Inferior parietal cortex (tissue), 1 donor: ENCODE data around the gene RPS19BP1.

Experiments
- DNase-seq: peaks from one replicate; pipeline ENCODE4 v3.0.0-alpha.2; 2016; ENCODE audit errors: extremely low spot score

The RPS19BP1 gene

GRCh38 chr22:39559456-39560105 lies 27.0 kb upstream of the RPS19BP1 start:
- no peak for DNase-seq

GRCh38 chr22:39558950-39559349 lies 26.4 kb upstream of the RPS19BP1 start:
- DNase-seq, result no peak

GRCh38 chr22:39558254-39558727 lies 25.7 kb upstream of the RPS19BP1 start:
- DNase-seq, result no peak

GRCh38 chr22:39556970-39557841 lies 24.7 kb upstream of the RPS19BP1 start:
- no peak for DNase-seq

DNA sequence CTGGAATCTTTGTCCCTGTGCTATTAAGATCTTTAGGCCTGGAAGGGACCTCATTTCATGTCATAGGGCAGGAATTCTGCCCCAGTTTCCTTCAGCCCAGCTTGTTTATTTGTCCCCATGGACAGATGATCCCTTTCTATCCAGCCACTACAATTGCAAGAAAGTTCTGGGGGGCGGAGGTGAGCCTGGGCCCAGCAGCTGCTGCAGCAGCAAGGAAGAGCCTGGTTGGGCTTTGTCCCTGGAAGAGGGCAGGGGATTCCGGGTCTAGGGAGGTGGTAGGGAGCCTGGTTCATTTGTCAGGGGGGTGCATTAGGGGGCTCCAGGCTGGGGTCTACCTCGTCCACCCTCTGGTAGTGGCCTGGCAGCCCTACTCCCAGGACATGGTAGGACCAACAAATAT lies 21.6 kb upstream of the RPS19BP1 start:
- no peak for DNase-seq

- no peak for DNase-seq
Measured at GRCh38 chr22:39553429-39553828, 20.9 kb upstream of the RPS19BP1 start.

DNA sequence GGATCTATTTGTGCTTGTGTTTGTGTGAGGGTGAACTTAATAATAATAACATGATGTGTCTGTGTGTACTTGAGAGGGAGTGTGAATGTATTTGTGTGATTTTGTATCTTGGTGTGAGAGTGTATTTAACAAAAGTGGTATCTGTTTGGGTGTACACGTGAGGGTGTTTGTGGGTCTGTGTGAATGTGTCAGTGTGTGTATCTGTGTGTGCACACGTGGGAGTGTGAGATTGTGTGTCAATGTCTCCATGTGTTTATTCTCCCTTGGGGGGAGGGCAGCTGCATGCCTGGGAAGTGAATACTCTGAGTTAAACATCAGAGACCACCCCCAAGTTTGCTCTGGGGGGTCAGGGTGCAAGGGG lies 15.0 kb upstream of the RPS19BP1 start:
- no peak for DNase-seq

- DNase-seq, result peak; percentile 55
Measured at GRCh38 chr22:39546889-39547586, 14.5 kb upstream of the RPS19BP1 start.

DNA sequence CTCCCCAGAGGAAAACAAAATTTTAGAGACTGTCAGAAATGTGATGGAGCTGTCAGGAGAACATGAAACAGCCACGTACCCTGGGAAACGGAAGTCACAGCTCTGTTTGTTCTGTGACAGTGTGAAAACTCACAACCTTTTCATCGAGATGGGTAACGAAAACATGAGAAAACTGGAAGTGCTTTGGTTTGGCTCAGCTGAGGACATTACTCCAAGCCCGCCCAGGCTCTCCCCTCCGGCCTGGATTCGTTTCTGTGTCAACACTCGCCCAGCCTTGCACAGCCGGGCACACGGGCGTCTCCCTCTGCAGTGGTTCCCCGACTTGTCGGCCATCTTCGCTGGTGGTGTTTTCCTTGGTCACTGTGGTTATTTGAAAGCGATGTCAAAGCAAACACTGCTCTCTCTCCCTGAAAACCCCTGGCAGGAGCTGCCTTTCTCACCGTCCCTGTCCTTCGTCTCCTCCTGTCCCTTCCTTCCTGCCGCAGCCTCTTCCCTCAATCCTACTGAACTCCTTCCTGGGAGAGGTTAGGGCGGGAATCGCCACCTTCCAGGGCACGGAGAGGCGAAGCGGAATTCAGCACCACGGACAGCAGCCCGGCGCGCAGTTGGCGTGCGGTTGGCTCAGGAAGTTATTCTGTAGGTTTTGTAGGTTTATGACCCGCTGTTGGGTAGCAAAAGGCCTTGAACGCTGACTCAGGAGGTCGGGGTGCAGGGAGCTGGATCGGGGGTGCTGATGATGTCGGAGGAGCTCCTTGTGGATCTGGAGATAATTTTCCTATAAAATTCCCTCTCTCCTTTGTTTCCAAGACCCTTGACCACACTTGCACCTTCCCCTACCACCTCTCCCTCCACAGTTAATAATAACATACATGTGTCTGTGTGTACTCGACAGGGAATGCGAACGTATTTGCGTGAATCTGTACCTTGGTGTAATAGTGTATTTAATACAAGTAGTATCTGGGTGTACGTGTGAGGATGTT lies 13.1 kb upstream of the RPS19BP1 start:
- DNase-seq, result no peak

GRCh38 chr22:39543095-39543494 lies 10.5 kb upstream of the RPS19BP1 start:
- DNase-seq, result no peak

GRCh38 chr22:39537975-39538374 lies 5.4 kb upstream of the RPS19BP1 start:
- no peak for DNase-seq

DNA sequence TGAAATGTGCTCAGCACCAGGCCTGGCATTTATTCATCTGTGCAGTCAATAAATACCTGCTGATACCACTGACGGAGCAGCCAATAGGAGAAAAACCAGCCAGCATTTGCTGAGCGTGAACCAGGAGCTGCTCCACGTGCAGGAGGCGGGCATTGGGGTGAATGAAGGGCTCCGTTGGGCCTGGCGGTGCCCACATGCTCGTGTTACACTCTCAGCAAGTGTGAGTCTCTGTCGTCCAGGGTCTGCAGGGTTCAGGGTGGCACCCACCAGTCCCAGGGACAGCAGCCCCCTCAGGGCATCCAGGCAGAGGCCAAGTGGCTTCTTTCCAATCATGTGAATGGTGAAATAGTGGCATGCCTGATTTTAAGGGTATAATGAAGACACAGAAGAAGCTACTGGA lies 4.2 kb upstream of the RPS19BP1 start:
- no peak for DNase-seq

GRCh38 chr22:39535831-39536449 lies 3.4 kb upstream of the RPS19BP1 start:
- DNase-seq, result no peak

DNA sequence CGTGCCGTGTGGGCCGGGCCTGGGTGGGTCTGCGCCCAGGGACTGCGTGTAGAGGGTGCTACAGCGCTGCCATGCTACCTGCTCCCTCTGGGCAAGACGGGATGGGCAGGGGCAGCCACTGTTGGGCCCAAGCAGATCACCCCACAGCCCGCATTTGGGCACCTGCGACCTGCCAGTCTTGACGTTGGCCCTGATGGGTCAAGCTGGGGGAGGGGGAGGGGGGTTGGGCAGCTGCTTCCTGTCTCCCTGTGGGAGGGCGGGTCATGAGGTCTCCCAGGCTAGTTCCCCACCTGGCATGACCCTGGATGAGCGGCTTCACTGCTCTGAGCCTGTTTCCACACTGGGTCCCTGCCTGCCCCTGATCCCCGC lies 2.8 kb upstream of the RPS19BP1 start:
- DNase-seq, result no peak

- peak; percentile 82 for DNase-seq
Measured at GRCh38 chr22:39534591-39535356, 2.2 kb upstream of the RPS19BP1 start.

DNA sequence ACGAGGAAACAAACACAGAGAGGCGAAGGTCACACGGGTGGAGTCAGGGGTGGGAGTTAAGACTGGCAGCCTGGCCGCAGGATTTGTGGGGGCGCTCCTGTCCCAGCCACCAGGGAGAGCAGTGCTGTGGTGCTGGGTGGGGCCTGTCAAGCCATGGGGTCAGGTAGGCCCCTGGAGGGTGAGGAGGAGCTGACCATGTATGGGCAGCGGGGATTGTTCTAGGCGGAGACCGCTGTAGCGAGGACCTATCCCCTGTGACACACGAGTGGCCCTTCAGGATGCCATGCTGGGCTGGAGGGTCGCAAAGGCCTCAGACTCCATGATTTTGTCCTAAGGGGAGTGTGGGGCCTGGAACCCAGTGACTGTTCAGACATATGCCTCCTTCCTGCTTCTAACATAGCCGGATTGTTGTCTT lies 1.6 kb upstream of the RPS19BP1 start:
- DNase-seq, result no peak

GRCh38 chr22:39530692-39531331 lies 1.7 kb downstream of the RPS19BP1 start:
- DNase-seq, result no peak

GRCh38 chr22:39530116-39530515 lies 2.4 kb downstream of the RPS19BP1 start:
- DNase-seq, result no peak

- DNase-seq, result no peak
Measured at GRCh38 chr22:39529487-39529851, 3.1 kb downstream of the RPS19BP1 start.
